Peyer's patch (tissue), 4 donors: ENCODE data around the gene CAPN9. TPM values are rescaled to one million over a fixed set of nuclear protein-coding genes. Genes with fewer than 3 reads are reported as not detected.
A peak's percentile ranks its signal among the peaks of the same experiment; 100 is the strongest.

Experiments
- DNase-seq, 3 donors: peaks; one replicate each; pipeline ENCODE4 v3.0.0-alpha.2; 2017 to 2019
- H3K27ac ChIP-seq, 4 donors: fragments of 200-600 bp; sonication (generic); one replicate each; pipeline ENCODE4 v1.5.1; 2016 to 2019
- H3K27me3 ChIP-seq, 2 donors: fragments of 200-600 bp; sonication (generic); one replicate each; pipeline ENCODE4 v1.5.1; 2019
- H3K36me3 ChIP-seq, 3 donors: fragments of 200-600 bp; sonication (generic); one replicate each; pipeline ENCODE4 v1.5.1; 2016 to 2019
- H3K4me1 ChIP-seq, 4 donors: fragments of 200-600 bp; sonication (generic); one replicate each; pipeline ENCODE4 v1.5.1; 2016 to 2019
- H3K4me3 ChIP-seq, 4 donors: fragments of 200-600 bp; sonication (generic); 1 replicate in 3 of 4; 2 replicates in 1 of 4; pipeline ENCODE4 v1.5.1; 2016 to 2019; ENCODE audit warnings: mild to moderate bottlenecking in 1 of 4
- H3K9me3 ChIP-seq, 4 donors: fragments of 200-600 bp; sonication (generic); one replicate each; pipeline ENCODE4 v1.5.1; 2016 to 2019; ENCODE audit warnings: mild to moderate bottlenecking in 1 of 4
- POLR2A ChIP-seq, 2 donors: fragments of 450-650 bp; IDR thresholded peaks; one replicate each; pipeline ENCODE4 v1.5.1; 2017; ENCODE audit warnings: antibody characterized with exemption in 2 of 2, mild to moderate bottlenecking in 2 of 2, moderate library complexity in 2 of 2
- total RNA-seq, 4 donors: library from RNA; depleted of rRNA; stranded (reverse); fragments of >200 nt; gene quantifications; one replicate each; pipeline ENCODE4 v1.1.0, GENCODE V29; 2016
- TF ChIP-seq, protein P1 (sequence below), 6 experiments: fragments of 450-650 bp in 4 of 6; fragments of 200-600 bp in 2 of 6; sonication (generic) in 1 of 6; IDR thresholded peaks; one replicate each; pipeline ENCODE4 v1.5.1; 2017 to 2019; ENCODE audit warnings: antibody characterized with exemption in 6 of 6, mild to moderate bottlenecking in 3 of 6, moderate library complexity in 1 of 6

CAPN9 gene
- total RNA-seq, 4 donors from 2014 or later: 23.7 to 43.1 (median 33.4) TPM

DNA sequence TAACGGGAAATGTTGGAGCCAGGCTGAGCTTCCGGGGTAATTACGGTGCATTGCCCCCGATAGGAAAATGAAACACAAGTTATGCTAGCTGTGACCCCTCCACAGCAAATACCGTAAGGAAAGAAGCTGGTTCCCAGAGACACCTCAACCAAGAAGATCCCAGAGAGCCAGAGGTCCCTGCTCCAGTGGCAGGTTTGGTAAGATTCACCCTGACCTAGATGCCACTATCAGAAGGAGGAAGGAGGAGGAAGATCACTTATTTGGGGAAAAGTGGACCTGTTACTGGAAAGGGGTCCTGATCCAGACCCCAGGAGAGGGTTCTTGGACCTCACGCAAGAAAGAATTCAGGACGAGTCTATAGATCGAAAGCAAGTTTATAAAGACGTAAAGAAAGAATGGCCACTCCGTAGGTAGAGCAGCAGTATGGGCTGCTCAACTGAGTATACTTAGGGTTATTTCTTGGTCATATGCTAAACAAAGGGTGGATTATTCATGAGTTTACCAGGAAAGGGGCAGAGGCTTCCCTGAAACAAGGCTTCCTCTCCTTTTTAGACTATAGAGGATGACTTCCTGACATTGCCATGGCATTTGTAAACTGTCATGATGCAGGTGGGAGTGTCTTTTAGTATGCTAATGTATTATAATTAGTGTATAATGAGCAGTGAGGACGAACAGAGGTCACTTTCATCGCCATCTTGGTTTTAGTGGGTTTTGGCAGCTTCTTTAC is 7.5 kb upstream of the CAPN9 start:
- H3K4me3 ChIP-seq: no peak overlapping the region
- H3K27ac ChIP-seq: no peak overlapping the region
- H3K36me3 ChIP-seq: no peaks in the 10 kb centered on the region
- no peaks in the 10 kb centered on the region for H3K9me3 ChIP-seq
- H3K27me3 ChIP-seq: no peaks in the 10 kb centered on the region
- no peak for DNase-seq
- no peaks in the 10 kb centered on the region for H3K4me1 ChIP-seq
- TF ChIP-seq, protein P1, sequence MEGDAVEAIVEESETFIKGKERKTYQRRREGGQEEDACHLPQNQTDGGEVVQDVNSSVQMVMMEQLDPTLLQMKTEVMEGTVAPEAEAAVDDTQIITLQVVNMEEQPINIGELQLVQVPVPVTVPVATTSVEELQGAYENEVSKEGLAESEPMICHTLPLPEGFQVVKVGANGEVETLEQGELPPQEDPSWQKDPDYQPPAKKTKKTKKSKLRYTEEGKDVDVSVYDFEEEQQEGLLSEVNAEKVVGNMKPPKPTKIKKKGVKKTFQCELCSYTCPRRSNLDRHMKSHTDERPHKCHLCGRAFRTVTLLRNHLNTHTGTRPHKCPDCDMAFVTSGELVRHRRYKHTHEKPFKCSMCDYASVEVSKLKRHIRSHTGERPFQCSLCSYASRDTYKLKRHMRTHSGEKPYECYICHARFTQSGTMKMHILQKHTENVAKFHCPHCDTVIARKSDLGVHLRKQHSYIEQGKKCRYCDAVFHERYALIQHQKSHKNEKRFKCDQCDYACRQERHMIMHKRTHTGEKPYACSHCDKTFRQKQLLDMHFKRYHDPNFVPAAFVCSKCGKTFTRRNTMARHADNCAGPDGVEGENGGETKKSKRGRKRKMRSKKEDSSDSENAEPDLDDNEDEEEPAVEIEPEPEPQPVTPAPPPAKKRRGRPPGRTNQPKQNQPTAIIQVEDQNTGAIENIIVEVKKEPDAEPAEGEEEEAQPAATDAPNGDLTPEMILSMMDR (IDR thresholded peaks at IDR 0.05): no peak
- TF ChIP-seq POLR2A (IDR thresholded peaks at IDR 0.05): no peak

DNA sequence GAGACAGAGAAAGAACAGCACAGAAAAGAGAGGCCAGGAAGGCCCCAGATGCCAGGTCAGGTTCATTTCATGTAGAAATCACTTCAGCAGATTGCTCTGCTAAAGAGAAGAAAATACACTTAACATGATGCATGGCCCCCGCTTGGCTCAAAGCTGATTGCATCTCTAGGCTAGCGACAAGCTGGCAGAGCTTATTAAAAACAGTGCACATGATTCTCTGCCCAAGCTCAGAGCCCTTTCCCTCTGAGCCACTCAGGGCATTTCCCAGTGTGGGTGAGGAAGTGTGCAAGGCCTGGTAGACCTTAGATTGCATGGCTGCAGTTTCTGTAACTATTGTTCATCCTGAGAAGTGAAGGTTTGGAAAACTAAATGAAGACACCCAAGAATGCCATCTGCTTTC is 3.3 kb upstream of the CAPN9 start:
- Histone ChIP-seq H3K9me3 (no peaks in the 10 kb centered on the region), H3K4me1 (no peaks in the 10 kb centered on the region), H3K4me3 (no peak overlapping the region), H3K27me3 (no peaks in the 10 kb centered on the region), H3K36me3 (no peaks in the 10 kb centered on the region), H3K27ac (no peak overlapping the region)
- TF ChIP-seq POLR2A (IDR thresholded peaks at IDR 0.05): no peak
- TF ChIP-seq, protein P1 (IDR thresholded peaks at IDR 0.05): no peak
- no peak for DNase-seq

DNA sequence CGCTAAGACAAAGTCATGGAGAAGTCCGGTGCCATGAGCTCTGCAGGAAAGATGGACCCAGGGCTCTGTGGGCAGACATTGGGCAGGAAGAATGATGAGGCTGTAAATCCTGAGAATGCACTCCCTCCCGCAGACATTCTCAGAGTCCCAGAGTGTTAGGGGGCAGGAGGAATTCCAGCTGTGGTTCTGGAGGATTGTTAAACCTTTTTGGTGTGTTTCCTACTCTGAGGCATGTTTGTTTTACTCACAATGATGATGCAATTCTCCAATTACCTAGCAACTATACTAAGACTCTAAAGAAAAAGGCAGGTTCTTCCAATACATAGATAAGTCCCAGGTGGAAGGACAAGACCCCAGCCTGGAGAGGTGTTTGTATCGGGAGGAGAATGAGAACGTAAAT is 2.8 kb upstream of the CAPN9 start:
- no peak for DNase-seq

DNA sequence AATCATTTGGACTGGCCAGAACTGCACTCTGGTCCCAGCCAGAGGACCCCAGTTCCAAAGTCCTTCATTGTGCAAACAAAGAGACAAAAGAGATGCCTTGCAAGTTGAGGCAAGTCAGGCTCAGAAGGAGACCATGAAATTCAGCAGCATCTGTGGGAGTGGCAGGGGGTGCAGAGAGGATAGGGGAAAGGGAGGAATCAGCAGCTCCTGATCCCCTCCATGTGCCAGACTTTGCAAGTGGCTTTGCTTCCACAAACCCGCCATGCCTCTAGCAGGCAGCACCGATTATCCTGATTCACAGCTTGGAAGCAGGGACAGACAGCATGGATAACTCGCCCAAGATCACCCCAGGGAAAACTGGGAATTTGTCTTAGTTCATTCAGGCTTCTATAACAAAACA is 2.1 kb upstream of the CAPN9 start:
- Histone ChIP-seq H3K27ac (no peak overlapping the region), H3K4me1 (no peaks in the 10 kb centered on the region), H3K4me3 (no peak overlapping the region), H3K36me3 (no peaks in the 10 kb centered on the region), H3K9me3 (no peaks in the 10 kb centered on the region), H3K27me3 (no peaks in the 10 kb centered on the region)
- TF ChIP-seq POLR2A (IDR thresholded peaks at IDR 0.05): no peak
- TF ChIP-seq, protein P1 (IDR thresholded peaks at IDR 0.05): no peak
- DNase-seq: no peak

More for the DNA sequence above, 2.8 kb upstream of the CAPN9 start:
- H3K27ac ChIP-seq: no peak overlapping the region
- H3K4me3 ChIP-seq: no peak overlapping the region
- H3K36me3 ChIP-seq: no peaks in the 10 kb centered on the region
- TF ChIP-seq, protein P1 (IDR thresholded peaks at IDR 0.05): no peak
- no peak for TF ChIP-seq POLR2A (IDR thresholded peaks at IDR 0.05)
- H3K9me3 ChIP-seq: no peaks in the 10 kb centered on the region
- no peaks in the 10 kb centered on the region for H3K27me3 ChIP-seq
- no peaks in the 10 kb centered on the region for H3K4me1 ChIP-seq

DNA sequence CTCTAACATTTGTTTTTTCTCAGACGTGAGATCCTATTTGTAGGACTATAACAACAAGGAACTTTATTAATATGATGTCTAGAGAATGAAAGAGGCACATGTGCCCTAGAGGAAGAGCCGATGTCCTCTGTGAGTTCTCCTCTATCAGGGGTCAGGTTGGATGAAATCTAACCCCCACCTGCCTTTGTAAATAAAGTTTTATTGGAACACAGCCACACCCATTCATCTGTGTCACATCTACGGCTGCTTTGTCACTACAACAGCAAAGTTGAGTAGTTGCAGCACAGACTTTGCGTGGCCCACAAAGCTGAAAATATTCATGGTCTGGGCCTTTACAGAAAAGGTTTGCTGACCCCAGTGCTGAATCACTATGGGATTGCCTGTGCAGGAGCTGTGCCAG is 571 bp upstream of the CAPN9 start:
- Histone ChIP-seq H3K4me3 (no peak overlapping the region), H3K27me3 (no peaks in the 10 kb centered on the region), H3K9me3 (no peaks in the 10 kb centered on the region), H3K4me1 (peaks cover 0 to 5% (median 0%) of the 10 kb centered on the region in 4 donors), H3K27ac (peak overlapping the region in 2 of 4 donors; percentile 57 to 70), H3K36me3 (no peaks in the 10 kb centered on the region)
- TF ChIP-seq, protein P1 (IDR thresholded peaks at IDR 0.05): no peak
- TF ChIP-seq POLR2A (IDR thresholded peaks at IDR 0.05): no peak
- DNase-seq: no peak
